Activated T-helper 1 cell treated with anti-CD3 and anti-CD28 coated beads, Interleukin-2, amount 50 U/mL, for 16 hours (primary cell): ENCODE data around the gene LRRK1.
"Not testable (repeated sequence)": the region's sequence is repeated elsewhere in the genome, so short reads cannot be mapped to it uniquely, and the experiment has no call there.

ENCODE experiments used
- DNase-seq, 2 donors: peaks; one replicate each; pipeline ENCODE4 v3.0.0-alpha.2; 2020; ENCODE audit warnings: low read depth in 1 of 2, low spot score in 1 of 2

The LRRK1 gene

DNA sequence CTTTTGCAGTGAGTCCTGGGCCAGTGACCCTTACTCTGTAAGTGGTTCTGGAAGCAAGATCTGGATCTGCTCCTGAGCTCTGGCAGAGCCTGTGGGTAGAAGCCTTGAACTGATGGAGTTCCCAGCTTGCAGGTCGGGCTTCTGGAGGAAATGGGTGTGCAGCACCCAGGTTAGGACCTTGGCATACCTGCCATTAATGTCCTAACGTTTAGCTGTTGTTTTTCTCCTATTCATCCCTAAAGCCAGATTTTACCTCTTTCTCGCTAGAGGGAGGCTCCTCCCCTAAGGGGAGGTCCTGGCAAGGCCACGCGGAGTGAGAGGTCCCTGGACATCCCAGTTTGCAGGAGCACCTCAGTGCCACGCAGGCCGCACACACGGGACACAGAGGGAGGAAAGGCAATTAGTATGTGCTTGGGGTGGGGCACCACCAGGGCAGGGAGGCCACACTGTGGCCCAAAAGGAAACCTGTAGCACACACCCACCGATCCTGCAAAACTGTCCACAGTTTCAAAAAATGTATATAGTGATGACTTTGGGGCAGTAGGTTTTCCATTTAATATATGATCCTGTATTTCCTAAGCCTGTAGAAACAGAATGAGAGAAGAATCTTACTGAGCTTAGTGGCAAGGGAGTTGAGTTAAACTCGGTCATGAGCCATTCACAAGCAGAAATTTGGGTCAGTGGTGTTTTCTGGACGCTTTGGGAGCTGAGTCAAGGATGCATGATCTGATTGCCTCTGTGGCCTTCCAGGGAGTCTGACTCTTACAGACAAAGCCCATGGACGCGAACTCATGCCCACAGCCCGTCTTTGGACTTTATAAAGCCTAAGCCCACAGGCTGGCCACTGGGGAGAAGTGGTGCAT, 148.7 kb downstream of the LRRK1 start:
- no peak for DNase-seq

DNA sequence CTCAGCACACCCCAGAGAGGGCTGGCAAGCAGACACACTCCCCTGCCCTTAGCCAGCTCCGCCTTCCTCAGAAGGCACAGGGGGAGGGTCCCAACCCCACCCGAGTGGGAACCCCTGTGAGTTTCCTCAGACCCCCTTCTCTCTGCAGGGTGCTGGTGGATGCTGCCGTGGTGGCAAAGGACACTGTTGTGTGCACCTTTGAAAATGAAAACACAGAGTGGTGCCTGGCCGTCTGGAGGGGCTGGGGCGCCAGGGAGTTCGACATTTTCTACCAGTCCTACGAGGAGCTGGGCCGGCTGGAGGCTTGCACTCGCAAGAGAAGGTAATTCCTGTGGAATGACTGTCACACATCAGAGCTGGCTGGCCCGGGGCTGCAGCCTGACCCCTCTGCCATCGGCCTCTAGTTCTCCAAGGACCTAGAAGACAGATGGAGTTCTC, 149.4 kb downstream of the LRRK1 start:
- DNase-seq: no peak

DNA sequence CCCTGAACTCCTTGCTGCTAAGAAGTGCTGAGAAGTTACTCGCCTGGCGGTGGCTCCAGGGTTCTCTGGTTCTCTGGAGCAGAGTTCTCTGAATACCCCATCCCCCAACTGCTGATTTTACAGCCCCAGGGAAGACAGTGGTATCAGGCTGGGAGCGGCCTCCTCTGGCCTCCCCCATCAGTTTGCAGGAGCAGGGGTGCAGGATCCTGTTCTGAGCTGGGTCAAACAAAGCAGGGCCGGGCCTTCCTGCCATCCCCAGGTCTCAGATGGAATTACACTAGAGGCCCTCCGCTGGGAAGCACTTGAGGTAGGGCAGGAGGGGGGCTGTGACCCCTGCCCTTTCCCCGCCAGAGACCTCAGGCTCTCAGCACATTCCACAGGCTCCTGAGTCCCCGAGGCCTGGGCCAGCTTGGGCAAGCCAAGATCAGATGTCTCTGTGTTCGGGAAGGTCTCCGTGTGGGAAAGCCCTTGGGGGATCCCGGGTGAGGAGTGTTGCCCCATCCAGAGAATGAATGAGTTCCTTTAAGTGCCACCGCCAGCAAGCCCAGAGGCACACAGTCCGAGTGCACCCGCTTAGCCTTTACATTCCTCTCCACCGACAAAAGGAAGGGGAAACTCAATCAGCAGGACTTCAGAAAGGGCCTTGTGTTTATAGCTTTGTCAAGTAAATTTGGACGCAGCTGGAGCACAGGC, 149.9 kb downstream of the LRRK1 start:
- DNase-seq: no peak

GRCh38 chr15:101069654-101069973, 150.5 kb downstream of the LRRK1 start:
- DNase-seq: no peak

GRCh38 chr15:101070024-101070423, 150.9 kb downstream of the LRRK1 start:
- DNase-seq: no peak

DNA sequence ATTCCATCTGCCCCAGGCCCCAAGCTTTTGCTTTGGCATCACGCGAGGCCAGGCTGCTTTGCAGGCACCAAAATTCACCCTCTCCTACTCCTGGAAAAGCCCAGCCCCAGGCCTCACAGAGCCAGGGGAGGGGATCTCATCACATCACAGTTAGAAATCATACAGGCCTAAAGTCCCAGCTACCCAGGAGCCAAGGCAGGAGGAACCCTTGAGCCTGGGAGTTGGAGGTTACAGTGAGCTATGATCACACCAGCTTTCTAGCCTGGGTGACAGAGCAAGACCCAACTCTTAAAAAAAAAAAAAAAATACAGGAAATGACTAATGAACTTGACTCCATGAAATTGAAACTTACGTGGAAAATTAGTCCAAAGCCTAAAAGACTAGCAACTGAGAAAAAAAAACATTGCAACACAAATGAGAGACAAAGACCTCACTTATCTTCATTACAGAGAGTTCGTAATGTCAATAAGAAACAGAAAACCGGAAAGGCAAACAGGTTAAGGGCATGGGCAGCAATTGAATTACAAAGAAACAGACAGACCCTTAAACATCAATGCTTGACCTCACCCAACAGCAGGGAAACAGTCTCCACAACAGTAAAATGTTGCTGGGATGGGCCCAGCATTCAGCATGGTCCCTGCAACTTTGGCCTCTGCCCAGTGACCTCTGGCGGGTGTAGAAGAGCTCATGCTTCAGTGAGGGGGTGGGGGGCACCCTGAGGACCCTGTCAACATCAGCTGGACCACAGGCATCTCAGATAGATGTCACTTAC, 151.5 kb downstream of the LRRK1 start:
- DNase-seq: no peak

DNA sequence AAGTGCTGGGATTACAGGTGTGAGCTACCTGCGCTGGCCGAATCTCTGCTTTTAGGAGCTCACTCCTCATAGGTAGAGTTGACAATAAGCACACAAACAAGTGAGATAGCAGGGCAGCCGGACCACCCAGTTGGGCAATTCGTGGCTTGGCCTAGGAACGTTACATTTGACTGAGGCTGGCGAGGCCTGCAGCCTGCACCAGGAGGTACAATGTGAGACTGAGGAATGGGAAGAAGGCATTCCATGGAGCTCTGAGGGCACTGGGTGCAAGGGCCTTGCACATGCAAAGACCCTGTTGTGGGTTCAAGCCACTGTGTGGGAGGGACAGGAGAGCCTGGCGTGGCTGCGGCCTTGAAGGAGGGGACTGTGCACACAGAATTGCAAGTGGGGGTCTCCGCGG, 152.5 kb downstream of the LRRK1 start:
- DNase-seq: no peak

- DNase-seq: not testable (repeated sequence)
Measured at GRCh38 chr15:101072235-101072634, 153.1 kb downstream of the LRRK1 start.

DNA sequence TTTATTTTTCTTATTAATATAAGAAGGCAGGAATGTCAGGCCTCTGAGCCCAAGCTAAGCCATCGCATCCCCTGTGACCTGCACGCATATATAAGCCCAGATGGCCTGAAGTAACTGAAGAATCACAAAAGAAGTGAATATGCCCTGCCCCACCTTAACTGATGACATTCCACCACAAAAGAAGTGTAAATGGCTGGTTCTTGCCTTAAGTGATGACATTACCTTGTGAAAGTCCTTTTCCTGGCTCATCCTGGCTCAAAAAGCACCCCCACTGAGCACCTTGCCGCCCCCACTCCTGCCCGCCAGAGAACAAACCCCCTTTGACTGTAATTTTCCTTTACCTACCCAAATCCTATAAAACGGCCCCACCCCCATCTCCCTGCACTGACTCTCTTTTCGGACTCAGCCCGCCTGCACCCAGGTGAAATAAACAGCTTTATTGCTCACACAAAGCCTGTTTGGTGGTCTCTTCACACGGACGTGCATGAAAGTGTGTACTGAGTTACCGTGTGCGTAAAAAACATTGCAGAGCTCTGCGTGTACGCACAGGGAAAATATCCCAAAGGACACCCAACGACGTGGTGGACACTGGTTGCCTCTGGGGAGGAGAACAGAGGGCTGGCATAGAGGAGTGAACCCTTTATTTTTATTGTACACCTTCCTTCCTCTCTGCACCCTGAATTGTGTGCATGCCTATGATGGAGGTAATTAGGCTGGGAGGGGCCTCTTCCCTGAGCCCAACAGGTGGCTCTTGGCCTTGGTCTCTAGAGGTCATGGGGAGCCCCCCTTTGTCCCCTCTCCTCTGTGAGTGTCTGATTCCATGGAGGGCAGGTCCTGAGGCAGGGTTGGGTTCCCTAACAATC, 158.9 kb downstream of the LRRK1 start:
- DNase-seq: not testable (repeated sequence)

GRCh38 chr15:101078669-101079323, 159.6 kb downstream of the LRRK1 start:
- DNase-seq: no peak

- DNase-seq: no peak
Measured at GRCh38 chr15:101081900-101082299, 162.7 kb downstream of the LRRK1 start.

DNA sequence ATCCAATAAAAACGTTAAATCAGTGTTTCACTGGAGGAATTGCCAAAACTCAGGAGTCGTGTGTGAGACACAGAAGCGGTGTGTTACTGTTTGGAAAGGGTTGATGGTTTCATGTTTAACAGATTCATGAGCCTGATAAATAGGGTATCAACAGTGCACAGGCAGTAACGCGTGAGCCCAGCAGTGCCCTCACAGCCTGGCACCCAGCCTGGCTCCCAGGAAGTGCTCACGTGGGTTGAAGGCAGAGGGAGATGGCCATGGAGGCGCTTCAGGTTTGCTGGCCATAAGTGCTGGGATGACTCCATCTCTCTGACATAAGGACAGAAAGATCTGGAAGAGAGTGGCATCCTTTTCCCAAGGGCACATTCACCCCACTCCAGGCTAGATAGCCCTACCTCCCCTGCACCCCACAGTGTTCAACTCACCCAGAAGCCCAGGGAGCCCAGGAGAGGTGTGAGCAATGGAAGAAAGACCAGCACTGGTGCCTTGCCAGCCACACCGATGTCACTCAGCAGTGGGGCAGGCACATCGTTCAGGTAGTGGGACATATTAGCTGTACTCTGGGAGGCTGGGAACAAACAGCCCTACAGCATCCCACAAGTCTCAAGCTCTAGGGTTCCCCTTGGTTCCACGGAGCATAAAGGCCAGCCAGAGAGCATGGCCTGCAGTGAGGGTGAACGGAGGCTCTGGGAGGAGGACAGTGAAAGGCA, 164.3 kb downstream of the LRRK1 start:
- no peak for DNase-seq

- no peak for DNase-seq
Measured at GRCh38 chr15:101084801-101085200, 165.6 kb downstream of the LRRK1 start.

DNA sequence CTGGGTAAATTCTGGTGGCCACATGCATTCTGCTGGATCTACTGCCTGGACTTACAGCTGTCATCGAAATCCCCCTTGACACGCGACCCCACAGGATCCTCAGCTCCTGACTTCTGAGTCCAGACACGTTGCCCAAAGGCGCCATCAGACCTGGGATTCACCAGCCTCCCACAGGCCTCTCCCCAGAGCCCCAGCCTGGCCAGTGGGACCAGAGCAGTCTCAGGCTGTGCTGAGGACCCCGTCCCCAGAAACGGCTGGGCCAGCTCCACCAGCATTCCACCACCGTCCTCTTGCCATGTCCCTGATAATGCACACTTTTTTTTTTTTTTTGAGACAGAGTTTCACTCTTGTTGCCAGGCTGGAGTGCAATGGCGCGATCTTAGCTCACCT, 166.1 kb downstream of the LRRK1 start:
- DNase-seq: no peak

GRCh38 chr15:101086394-101087171, 167.4 kb downstream of the LRRK1 start:
- DNase-seq: no peak

GRCh38 chr15:101087172-101087769, 168.1 kb downstream of the LRRK1 start:
- no peak for DNase-seq

GRCh38 chr15:101088271-101088670, 169.1 kb downstream of the LRRK1 start:
- no peak for DNase-seq

GRCh38 chr15:101088788-101089578, 169.8 kb downstream of the LRRK1 start:
- peak; percentile 66 to 71 for DNase-seq
